GM23338 (cell line): Measurements from ENCODE around the gene ABCA12. TPM values are rescaled to one million over a fixed set of nuclear protein-coding genes. Genes with fewer than 3 reads are reported as not detected.

Experiments used
- ATAC-seq: fragments of 200-7000 bp; cut with Tn5 transposase; 3 replicates; pipeline ENCODE4 v1.9.1; 2020
- DNase-seq: peaks from one replicate; pipeline ENCODE4 v3.0.0-alpha.2; 2015; ENCODE audit warnings: low spot score
- H2AFZ ChIP-seq: fragments of 200-600 bp; sonication (generic); 2 replicates; pipeline ENCODE4 v1.8.0; 2016; ENCODE audit warnings: antibody characterized with exemption, mild to moderate bottlenecking, moderate library complexity
- H3F3A ChIP-seq: fragments of 200-600 bp; sonication (generic); replicated peaks from 2 replicates; pipeline ENCODE4 v1.8.0; 2017; ENCODE audit warnings: antibody characterized with exemption, mixed run types, low read depth
- H3K27ac ChIP-seq: fragments of 200-600 bp; sonication (generic); 2 replicates; pipeline ENCODE4 v1.6.1; 2016; ENCODE audit warnings: low read depth
- H3K27me3 ChIP-seq: fragments of 200-600 bp; sonication (generic); 2 replicates; pipeline ENCODE4 v1.8.0; 2016; ENCODE audit warnings: mild to moderate bottlenecking, mixed run types, moderate library complexity; ENCODE audit not compliant: insufficient read depth
- H3K36me3 ChIP-seq: fragments of 200-600 bp; sonication (generic); 2 replicates; pipeline ENCODE4 v1.8.0; 2016; ENCODE audit warnings: mild to moderate bottlenecking; ENCODE audit not compliant: insufficient read depth
- H3K4me1 ChIP-seq: fragments of 200-600 bp; sonication (generic); 2 replicates; pipeline ENCODE4 v1.8.0; 2016; ENCODE audit warnings: mild to moderate bottlenecking, moderate library complexity; ENCODE audit not compliant: insufficient read depth
- H3K4me2 ChIP-seq: fragments of 200-600 bp; sonication (generic); 2 replicates; pipeline ENCODE4 v1.7.1; 2017; ENCODE audit warnings: mixed run types
- H3K4me3 ChIP-seq: fragments of 200-600 bp; sonication (generic); 2 replicates; pipeline ENCODE4 v1.6.1; 2016; ENCODE audit warnings: mixed run types
- H3K79me2 ChIP-seq: fragments of 200-600 bp; sonication (generic); replicated peaks from 2 replicates; pipeline ENCODE4 v1.8.0; 2017; ENCODE audit warnings: mild to moderate bottlenecking; ENCODE audit not compliant: insufficient read depth
- H3K9me2 ChIP-seq: fragments of 200-600 bp; sonication (generic); 2 replicates; pipeline ENCODE4 v1.8.0; 2017; ENCODE audit not compliant: insufficient read depth
- H4K20me1 ChIP-seq: fragments of 200-600 bp; sonication (generic); replicated peaks from 2 replicates; pipeline ENCODE4 v1.8.0; 2017; ENCODE audit warnings: mild to moderate bottlenecking; ENCODE audit not compliant: insufficient read depth
- H3K27ac Mint-ChIP-seq: 2 replicates; pipeline ENCODE4 v1.8.0; 2020; ENCODE audit warnings: inconsistent platforms, mild to moderate bottlenecking, moderate library complexity, mixed read lengths
- H3K27me3 Mint-ChIP-seq: 3 replicates; pipeline ENCODE4 v1.8.0; 2022; ENCODE audit warnings: low read depth, mild to moderate bottlenecking, moderate library complexity, mixed read lengths, inconsistent platforms; ENCODE audit not compliant: insufficient read depth, poor library complexity
- H3K36me3 Mint-ChIP-seq: 3 replicates; pipeline ENCODE4 v1.8.0; 2021; ENCODE audit warnings: low read depth, mild to moderate bottlenecking, inconsistent platforms, moderate library complexity, mixed read lengths
- H3K4me1 Mint-ChIP-seq: 3 replicates; pipeline ENCODE4 v1.8.0; 2020; ENCODE audit warnings: mild to moderate bottlenecking, inconsistent platforms, mixed read lengths
- H3K4me3 Mint-ChIP-seq: 3 replicates; pipeline ENCODE4 v1.8.0; 2021; ENCODE audit warnings: moderate library complexity, mild to moderate bottlenecking, inconsistent platforms, mixed read lengths
- H3K9me3 Mint-ChIP-seq: 3 replicates; pipeline ENCODE4 v1.8.0; 2020; ENCODE audit warnings: moderate library complexity, mild to moderate bottlenecking, inconsistent platforms, mixed read lengths
- CREB1 ChIP-seq: fragments of 250-450 bp; sonication (Bioruptor Pico); IDR thresholded peaks from 2 replicates; pipeline ENCODE4 v1.5.0; 2020; ENCODE audit warnings: low read depth, mild to moderate bottlenecking, moderate library complexity
- EZH2phosphoT487 ChIP-seq: fragments of 200-600 bp; sonication (generic); IDR thresholded peaks from one replicate; pipeline ENCODE4 v1.8.1; 2018; ENCODE audit warnings: antibody characterized with exemption; ENCODE audit not compliant: unreplicated experiment
- JUNB ChIP-seq: IDR thresholded peaks from one replicate; pipeline ENCODE4 v1.6.1; 2016; ENCODE audit warnings: antibody characterized with exemption; ENCODE audit not compliant: unreplicated experiment
- NANOG ChIP-seq: IDR thresholded peaks from 2 replicates; pipeline ENCODE4 v1.6.1; 2016; ENCODE audit warnings: antibody characterized with exemption, borderline replicate concordance
- ZNF462 ChIP-seq: fragments of 250-450 bp; sonication (Bioruptor Pico); IDR thresholded peaks from 2 replicates; pipeline ENCODE4 v1.5.0; 2020; ENCODE audit warnings: mild to moderate bottlenecking, moderate library complexity
- polyA plus RNA-seq: library from polyadenylated mRNA; unstranded; fragments of >200 nt; fragmentation: Nextera tagmentation; extraction: Ambion mirVana; gene quantifications from 2 replicates; pipeline ENCODE4 v1.2.1, GENCODE V29; 2016
- total RNA-seq: library from RNA; depleted of rRNA; stranded (reverse); fragments of >200 nt; shearing (Covaris generic); gene quantifications from 2 replicates; pipeline ENCODE4 v1.2.3, GENCODE V29; 2014
- TF ChIP-seq, protein P1 (sequence below), 2 experiments: fragments of 200-600 bp in 1 of 2; sonication (generic) in 1 of 2; conservative IDR thresholded peaks; 2 replicates each; pipeline versions ENCODE4 v1.5.1 to v1.6.1; 2016 to 2017; ENCODE audit warnings: antibody characterized with exemption in 2 of 2, low read depth in 2 of 2, mild to moderate bottlenecking in 2 of 2, moderate library complexity in 1 of 2
- TF ChIP-seq, protein P2 (sequence below): IDR thresholded peaks from 2 replicates; pipeline ENCODE4 v1.6.1; 2016; ENCODE audit warnings: antibody characterized with exemption

Gene ABCA12
- total and polyA plus RNA-seq, 2 experiments from 2014 or later: 0.05 to 0.10 TPM

DNA sequence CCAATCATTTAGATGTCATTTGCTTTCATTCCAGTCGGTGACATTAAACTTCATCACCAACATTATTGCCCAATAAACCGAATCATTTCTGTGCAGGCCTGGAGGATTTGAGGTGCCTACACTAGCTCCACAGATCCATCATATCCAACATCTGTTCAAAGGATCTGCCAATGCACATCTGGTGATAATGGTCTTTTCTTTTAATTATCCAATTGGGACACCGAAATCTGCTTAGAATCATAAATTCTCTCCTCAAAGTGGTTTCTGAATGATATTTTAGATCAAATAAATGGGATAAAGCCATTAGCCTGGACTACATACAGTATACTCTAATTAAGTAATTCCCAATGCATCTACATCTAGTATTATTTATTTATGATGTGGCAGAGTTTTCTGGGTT lies 85.6 kb downstream of the ABCA12 start (continued):
- no peak for TF ChIP-seq ZNF462 (CRISPR knock-in tag)
- TF ChIP-seq NANOG: no peak
- TF ChIP-seq EZH2phosphoT487: no peak

GRCh38 chr2:215052404-215052803 lies 86.0 kb downstream of the ABCA12 start:
- no peaks in the 10 kb centered on the region for H3K27me3 Mint-ChIP-seq
- H3K27ac ChIP-seq: no peak overlapping the region
- peaks cover 5% of the 10 kb centered on the region; the same call in 2 of the 3 replicates for H3K9me3 Mint-ChIP-seq
- no peaks in the 10 kb centered on the region for H4K20me1 ChIP-seq
- H3K27me3 ChIP-seq: no peaks in the 10 kb centered on the region
- ATAC-seq (no peak), DNase-seq (no peak)
- H3K36me3 Mint-ChIP-seq: peaks cover 3% of the 10 kb centered on the region; the same call in 1 of the 3 replicates
- H3K9me2 ChIP-seq: no peaks in the 10 kb centered on the region; the same call in 1 of the 2 replicates
- no peak overlapping the region for H3K4me2 ChIP-seq
- no peak overlapping the region for H2AFZ ChIP-seq
- H3K27ac Mint-ChIP-seq: no peak overlapping the region
- H3K79me2 ChIP-seq: no peaks in the 10 kb centered on the region
- H3K4me3 Mint-ChIP-seq: no peak overlapping the region
- no peaks in the 10 kb centered on the region for H3K4me1 ChIP-seq
- H3K36me3 ChIP-seq: no peaks in the 10 kb centered on the region
- no peaks in the 10 kb centered on the region; the same call in 2 of the 3 replicates for H3K4me1 Mint-ChIP-seq
- H3K4me3 ChIP-seq: no peak overlapping the region
- no peaks in the 10 kb centered on the region for H3F3A ChIP-seq
- no peak for TF ChIP-seq EZH2phosphoT487
- TF ChIP-seq JUNB: no peak
- TF ChIP-seq, protein P1, sequence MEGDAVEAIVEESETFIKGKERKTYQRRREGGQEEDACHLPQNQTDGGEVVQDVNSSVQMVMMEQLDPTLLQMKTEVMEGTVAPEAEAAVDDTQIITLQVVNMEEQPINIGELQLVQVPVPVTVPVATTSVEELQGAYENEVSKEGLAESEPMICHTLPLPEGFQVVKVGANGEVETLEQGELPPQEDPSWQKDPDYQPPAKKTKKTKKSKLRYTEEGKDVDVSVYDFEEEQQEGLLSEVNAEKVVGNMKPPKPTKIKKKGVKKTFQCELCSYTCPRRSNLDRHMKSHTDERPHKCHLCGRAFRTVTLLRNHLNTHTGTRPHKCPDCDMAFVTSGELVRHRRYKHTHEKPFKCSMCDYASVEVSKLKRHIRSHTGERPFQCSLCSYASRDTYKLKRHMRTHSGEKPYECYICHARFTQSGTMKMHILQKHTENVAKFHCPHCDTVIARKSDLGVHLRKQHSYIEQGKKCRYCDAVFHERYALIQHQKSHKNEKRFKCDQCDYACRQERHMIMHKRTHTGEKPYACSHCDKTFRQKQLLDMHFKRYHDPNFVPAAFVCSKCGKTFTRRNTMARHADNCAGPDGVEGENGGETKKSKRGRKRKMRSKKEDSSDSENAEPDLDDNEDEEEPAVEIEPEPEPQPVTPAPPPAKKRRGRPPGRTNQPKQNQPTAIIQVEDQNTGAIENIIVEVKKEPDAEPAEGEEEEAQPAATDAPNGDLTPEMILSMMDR (conservative IDR thresholded peaks at IDR 0.05; ENCODE audit: low read depth in 2 of 2): no peak
- no peak for TF ChIP-seq CREB1 (CRISPR knock-in tag)
- TF ChIP-seq NANOG: no peak
- TF ChIP-seq, protein P2, sequence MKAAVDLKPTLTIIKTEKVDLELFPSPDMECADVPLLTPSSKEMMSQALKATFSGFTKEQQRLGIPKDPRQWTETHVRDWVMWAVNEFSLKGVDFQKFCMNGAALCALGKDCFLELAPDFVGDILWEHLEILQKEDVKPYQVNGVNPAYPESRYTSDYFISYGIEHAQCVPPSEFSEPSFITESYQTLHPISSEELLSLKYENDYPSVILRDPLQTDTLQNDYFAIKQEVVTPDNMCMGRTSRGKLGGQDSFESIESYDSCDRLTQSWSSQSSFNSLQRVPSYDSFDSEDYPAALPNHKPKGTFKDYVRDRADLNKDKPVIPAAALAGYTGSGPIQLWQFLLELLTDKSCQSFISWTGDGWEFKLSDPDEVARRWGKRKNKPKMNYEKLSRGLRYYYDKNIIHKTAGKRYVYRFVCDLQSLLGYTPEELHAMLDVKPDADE: no peak
